Activated naive CD4-positive, alpha-beta T cell (primary cell): Measurements from ENCODE around the gene PIP5K1B.
"Not testable (repeated sequence)": the region's sequence is repeated elsewhere in the genome, so short reads cannot be mapped to it uniquely, and the experiment has no call there.

Experiments
- DNase-seq, 4 experiments: peaks; one replicate each; lab custom pipeline; 2025; lab: John Stamatoyannopoulos, UW

The PIP5K1B gene

GRCh38 chr9:68704814-68705530, at the start of gene PIP5K1B:
PIP5K1B (plus strand) TSS chr9:68705240; CDS start chr9:68822615, 117,375 bp downstream.
- DNase-seq, result no peak

GRCh38 chr9:68664036-68664435, 41.0 kb upstream of the PIP5K1B start:
- no peak for DNase-seq

- no peak for DNase-seq
These were observed 36.9 kb upstream of the PIP5K1B start for GRCh38 chr9:68668127-68668526.

GRCh38 chr9:68669218-68669617, 35.8 kb upstream of the PIP5K1B start:
- no peak for DNase-seq

- DNase-seq, result no peak
These were observed 32.8 kb upstream of the PIP5K1B start for GRCh38 chr9:68672215-68672614.

- no peak for DNase-seq
These were observed 32.4 kb upstream of the PIP5K1B start for GRCh38 chr9:68672625-68673024.

- DNase-seq, result no peak
These were observed 26.6 kb upstream of the PIP5K1B start for GRCh38 chr9:68678430-68678829.

GRCh38 chr9:68683433-68683832, 21.6 kb upstream of the PIP5K1B start:
- no peak for DNase-seq

GRCh38 chr9:68685213-68685612, 19.8 kb upstream of the PIP5K1B start:
- no peak for DNase-seq

- no peak for DNase-seq
These were observed 19.3 kb upstream of the PIP5K1B start for GRCh38 chr9:68685770-68686169.

GRCh38 chr9:68690088-68690487, 15.0 kb upstream of the PIP5K1B start:
- DNase-seq, result no peak

- no peak for DNase-seq
These were observed 12.5 kb upstream of the PIP5K1B start for GRCh38 chr9:68692519-68692918.

- DNase-seq, result no peak
These were observed 10.9 kb upstream of the PIP5K1B start for GRCh38 chr9:68694125-68694524.

GRCh38 chr9:68697851-68698250, 7.2 kb upstream of the PIP5K1B start:
- no peak for DNase-seq

GRCh38 chr9:68698943-68699509, 6.0 kb upstream of the PIP5K1B start:
- no peak for DNase-seq

GRCh38 chr9:68699625-68700024, 5.4 kb upstream of the PIP5K1B start:
- DNase-seq, result not testable (repeated sequence)

GRCh38 chr9:68702493-68702892, 2.5 kb upstream of the PIP5K1B start:
- no peak for DNase-seq

GRCh38 chr9:68703672-68704071, 1.4 kb upstream of the PIP5K1B start:
- DNase-seq, result no peak

- DNase-seq, result no peak
These were observed 584 bp upstream of the PIP5K1B start for GRCh38 chr9:68704498-68704813.

- DNase-seq, result no peak
These were observed 707 bp downstream of the PIP5K1B start for GRCh38 chr9:68705531-68706362.

- no peak for DNase-seq
These were observed 1.5 kb downstream of the PIP5K1B start for GRCh38 chr9:68706363-68707201.

- DNase-seq, result no peak
These were observed 2.9 kb downstream of the PIP5K1B start for GRCh38 chr9:68707801-68708488.
